K562 (cell line): Measurements from ENCODE around the gene CRACDL. TPM values are rescaled to one million over a fixed set of nuclear protein-coding genes. Genes with fewer than 3 reads are reported as not detected.

ENCODE experiments used
- ATAC-seq: fragments of 200-7000 bp; cut with Tn5 transposase; 3 replicates; pipeline ENCODE4 v1.9.1; 2020; ENCODE audit warnings: moderate library complexity
- BruUV-seq: library from RNA; stranded (reverse); fragments of 400-500 nt; replicated peaks from 2 replicates; lab custom pipeline; 2021; lab: Mats Ljungman, UMichigan
- CTCF ChIA-PET: fragments of 300-600 bp; formaldehyde crosslinking; extraction: SDS; loops from one replicate; lab custom pipeline; 2021; ENCODE audit warnings: low intra/inter-chr PET ratio; lab: Yijun Ruan, JAX
- POLR2A ChIA-PET: fragments of 300-600, 350-650 bp; sonication (Branson Sonifier 250); formaldehyde crosslinking; extraction: SDS; loops from one replicate; lab custom pipeline; 2021; ENCODE audit warnings: antibody characterized with exemption, inconsistent platforms; lab: Yijun Ruan, JAX
- DNase-seq, 4 experiments: peaks; one replicate each; pipeline versions ENCODE4 v3.0.0 to v3.0.0-alpha.2; 2011 to 2018; ENCODE audit warnings: low spot score in 3 of 4, mixed read lengths in 3 of 4; ENCODE audit errors: extremely low read depth in 1 of 4
- FAIRE-seq: peaks from 2 replicates; lab custom pipeline; 2011; peaks lifted over from hg19 to GRCh38; lab: Jason Lieb, UNC
- H2AFZ ChIP-seq: 2 replicates; pipeline ENCODE4 v1.6.0; 2011; ENCODE audit warnings: low read depth, low read length, control low read depth, inconsistent platforms
- H3K27ac ChIP-seq: fragments of 200-600 bp; 3 replicates; pipeline ENCODE4 v1.8.0; 2011; ENCODE audit warnings: low read depth, mild to moderate bottlenecking, control low read depth, inconsistent platforms, low read length, moderate library complexity, mixed read lengths; ENCODE audit errors: extremely low read depth
- H3K27me3 ChIP-seq, 2 experiments: fragments of 300-600 bp in 1 of 2; 2 replicates in 1 of 2; 3 replicates in 1 of 2; pipeline versions ENCODE4 v1.6.0 to v1.8.0; 2011; ENCODE audit warnings: inconsistent platforms in 2 of 2, low read length in 2 of 2, mild to moderate bottlenecking in 1 of 2, mixed read lengths in 1 of 2, moderate library complexity in 1 of 2; ENCODE audit not compliant: control insufficient read depth in 2 of 2, insufficient read depth in 2 of 2
- H3K36me3 ChIP-seq: fragments of 300-600 bp; 3 replicates; pipeline ENCODE4 v1.8.0; 2011; ENCODE audit warnings: mild to moderate bottlenecking, low read length, inconsistent platforms; ENCODE audit not compliant: control insufficient read depth, insufficient read depth
- H3K4me1 ChIP-seq, 2 experiments: fragments of 200-600 bp in 1 of 2; replicated peaks in 1 of 2; 2 replicates in 1 of 2; 3 replicates in 1 of 2; pipeline versions ENCODE4 v1.5.1 to v1.8.0; 2011; ENCODE audit warnings: inconsistent platforms in 2 of 2, low read length in 2 of 2, mild to moderate bottlenecking in 1 of 2, mixed read lengths in 1 of 2, moderate library complexity in 1 of 2; ENCODE audit not compliant: control insufficient read depth in 2 of 2, insufficient read depth in 2 of 2
- H3K4me2 ChIP-seq: 2 replicates; pipeline ENCODE4 v1.6.1; 2011; ENCODE audit warnings: low read length, control low read depth, inconsistent platforms, mixed read lengths; ENCODE audit not compliant: insufficient read depth
- H3K4me3 ChIP-seq: fragments of 200-600 bp; sonication (generic), shearing (Covaris generic); 2 replicates; pipeline ENCODE4 v1.5.1; 2016; ENCODE audit warnings: control low read depth, inconsistent platforms
- H3K79me2 ChIP-seq: fragments of 200-600 bp; 3 replicates; pipeline ENCODE4 v1.8.0; 2011; ENCODE audit warnings: low read length, inconsistent platforms; ENCODE audit not compliant: control insufficient read depth, insufficient read depth
- H3K9ac ChIP-seq, 2 experiments: 2 replicates each; pipeline versions ENCODE4 v1.6.0 to v1.6.1; 2011; ENCODE audit warnings: low read depth in 2 of 2, low read length in 2 of 2, control low read depth in 1 of 2, inconsistent platforms in 1 of 2, mild to moderate bottlenecking in 1 of 2, mixed read lengths in 1 of 2; ENCODE audit not compliant: insufficient read depth in 1 of 2
- H3K9me1 ChIP-seq: one replicate; pipeline ENCODE4 v1.6.0; 2011; ENCODE audit warnings: inconsistent platforms, mild to moderate bottlenecking, low read length, moderate library complexity; ENCODE audit not compliant: control insufficient read depth, insufficient read depth
- H3K9me3 ChIP-seq: replicated peaks from 2 replicates; pipeline ENCODE4 v1.5.1; 2011; ENCODE audit warnings: low read depth, low read length, inconsistent platforms; ENCODE audit not compliant: control insufficient read depth, insufficient read depth
- H4K20me1 ChIP-seq: replicated peaks from 2 replicates; pipeline ENCODE4 v1.6.1; 2011; ENCODE audit warnings: low read length, inconsistent platforms, mixed read lengths; ENCODE audit not compliant: control insufficient read depth, insufficient read depth
- DPF2 ChIP-seq: fragments of 450-650 bp; IDR thresholded peaks from 2 replicates; pipeline ENCODE4 v1.6.1; 2016
- ETV5 ChIP-seq: sonication (generic); formaldehyde crosslinking; IDR thresholded peaks from 2 replicates; pipeline ENCODE4 v1.4.0; 2020; ENCODE audit warnings: low read depth, mild to moderate bottlenecking, missing genetic modification reagents
- MTA2 ChIP-seq: fragments of 450-650 bp; IDR thresholded peaks from 2 replicates; pipeline ENCODE4 v1.6.1; 2016; ENCODE audit warnings: low read depth
- NR2C1 ChIP-seq, 2 experiments: fragments of 450-650 bp; IDR thresholded peaks; 2 replicates each; pipeline ENCODE4 v1.6.1; 2017; ENCODE audit warnings: mild to moderate bottlenecking in 2 of 2, antibody characterized with exemption in 1 of 2, inconsistent platforms in 1 of 2, missing compliant biosample characterization in 1 of 2, missing genetic modification characterization in 1 of 2
- NRF1 ChIP-seq, 2 experiments: fragments of 450-650 bp; IDR thresholded peaks in 1 of 2; conservative IDR thresholded peaks in 1 of 2; 2 replicates each; pipeline ENCODE4 v1.6.1; 2014; ENCODE audit warnings: mild to moderate bottlenecking in 2 of 2
- POLR2G ChIP-seq: fragments of 200-400 bp; formaldehyde crosslinking; IDR thresholded peaks from 2 replicates; pipeline ENCODE4 v1.6.1; 2017; ENCODE audit warnings: low read depth, mild to moderate bottlenecking, antibody characterized with exemption, low read length, moderate library complexity
- TGIF2 ChIP-seq: sonication (generic); formaldehyde crosslinking; IDR thresholded peaks from 2 replicates; pipeline ENCODE4 v1.8.1; 2022; ENCODE audit warnings: mild to moderate bottlenecking, missing genetic modification reagents, moderate library complexity
- ZNF174 ChIP-seq: fragments of 250-450 bp; sonication (Bioruptor Pico); IDR thresholded peaks from 2 replicates; pipeline ENCODE4 v1.4.0; 2020; ENCODE audit warnings: mild to moderate bottlenecking
- WGBS: fragments of 100-300 bp; shearing (Covaris generic); methylation state at CpG from one replicate; pipeline ENCODE4 v1.1.6; 2016; ENCODE audit warnings: low coverage, mixed read lengths; ENCODE audit not compliant: insufficient coverage; ENCODE audit errors: missing lambda C conversion rate; 5-methylcytosine and 5-hydroxymethylcytosine counted together
- in situ Hi-C: fragments of 300-500 bp; cut with MboI; formaldehyde crosslinking; loops from 4 replicates; pipeline ENCODE4 v1.15.0; 2018; ENCODE audit warnings: inconsistent platforms, mixed read lengths
- intact Hi-C: fragments of 100-400 bp; cut with micrococcal nuclease; formaldehyde crosslinking; loops from 2 replicates; pipeline ENCODE4 v1.14.2; 2022
- polyA plus RNA-seq, 8 experiments: library from polyadenylated mRNA; depleted of rRNA in 4 of 8; stranded (reverse) in 5 of 8; unstranded in 3 of 8; fragments of >200 nt; fragmentation: Nextera tagmentation in 2 of 8; fragmentation: Illumina TruSeq in 1 of 8; extraction: Ambion mirVana in 2 of 8; extraction: Trizol in 1 of 8; gene quantifications; 2 replicates each; pipeline versions ENCODE4 v1.2.1 to v1.2.3, GENCODE V29; 2011 to 2014; ENCODE audit warnings: inconsistent platforms in 1 of 8, missing spikeins in 1 of 8
- total RNA-seq, 7 experiments: library from RNA; depleted of rRNA in 6 of 7; stranded (reverse); fragments of >200 nt in 6 of 7; fragmentation: Illumina TruSeq in 2 of 7; extraction: Trizol in 2 of 7; gene quantifications; 2 replicates each; pipeline versions ENCODE4 v1.2.1 to v1.2.3, GENCODE V29; 2011 to 2021; ENCODE audit warnings: low replicate concordance in 1 of 7
- TF ChIP-seq, protein P1 (sequence below): sonication (generic); formaldehyde crosslinking; IDR thresholded peaks from 2 replicates; pipeline ENCODE4 v1.8.0; 2022; ENCODE audit warnings: mild to moderate bottlenecking, missing genetic modification reagents, borderline replicate concordance
- TF ChIP-seq, protein P2 (sequence below): fragments of 250-450 bp; sonication (Bioruptor Pico); IDR thresholded peaks from 2 replicates; pipeline ENCODE4 v1.9.0; 2021; ENCODE audit warnings: mild to moderate bottlenecking, inconsistent platforms
- TF ChIP-seq, protein P3 (sequence below): fragments of 450-650 bp; formaldehyde crosslinking; IDR thresholded peaks from 2 replicates; pipeline ENCODE4 v1.4.0; 2020; ENCODE audit warnings: mild to moderate bottlenecking, mixed read lengths
- TF ChIP-seq, protein P4 (sequence below), 2 experiments: fragments of 450-650 bp; conservative IDR thresholded peaks; 2 replicates each; pipeline ENCODE4 v1.6.1; 2017; ENCODE audit warnings: mild to moderate bottlenecking in 2 of 2, moderate library complexity in 2 of 2

CRACDL gene
- total and polyA plus RNA-seq, 9 of the 15 experiments (the other 6 are each of a cell fraction or from before 2014, with no cell fraction given) = not detected

DNA sequence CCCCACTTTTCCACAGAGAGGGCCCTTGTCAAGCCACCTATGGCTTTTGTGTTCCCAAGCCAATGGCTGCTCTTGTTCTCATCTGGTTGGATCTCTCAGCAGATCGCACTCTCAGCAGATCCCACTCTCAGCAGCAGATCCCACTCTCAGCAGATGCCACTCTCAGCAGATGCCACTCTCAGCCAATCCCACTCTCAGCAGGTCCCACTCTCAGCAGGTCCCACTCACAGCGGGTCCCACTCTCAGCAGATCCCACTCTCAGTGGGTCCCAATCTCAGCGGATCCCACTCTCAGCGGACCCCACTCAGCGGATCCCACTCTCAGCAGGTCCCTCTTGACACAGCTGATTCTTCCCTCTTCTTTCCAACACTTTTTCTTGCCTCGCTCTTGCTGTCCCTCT is 145.8 kb downstream of the CRACDL start:
- H3K27ac ChIP-seq = no peak overlapping the region
- H3K36me3 ChIP-seq = no peaks in the 10 kb centered on the region
- no peaks in the 10 kb centered on the region; a peak in 1 of 5 replicates for H3K4me1 ChIP-seq
- H3K9me1 ChIP-seq = no peaks in the 10 kb centered on the region
- no peaks in the 10 kb centered on the region; a peak in 1 of 5 replicates for H3K27me3 ChIP-seq
- no peaks in the 10 kb centered on the region for H3K79me2 ChIP-seq
- no peak for DNase-seq
- 2% methylated on average over 6 of the region's 6 CpGs for WGBS
- H4K20me1 ChIP-seq = no peaks in the 10 kb centered on the region
- BruUV-seq = no TSS peak
- TF ChIP-seq TGIF2 (CRISPR knock-in tag) (no peak), ZNF174 (CRISPR knock-in tag) (no peak), NR2C1 (IDR thresholded peaks at IDR 0.05) (no peak), NR2C1 (tag; IDR thresholded peaks at IDR 0.05) (no peak), DPF2 (no peak), ETV5 (CRISPR knock-in tag) (no peak), POLR2G (no peak), MTA2 (no peak), NRF1 (conservative IDR thresholded peaks at IDR 0.05 in 1 of 2, IDR thresholded peaks at IDR 0.05 in 1 of 2) (no peak)
- TF ChIP-seq, protein P1, sequence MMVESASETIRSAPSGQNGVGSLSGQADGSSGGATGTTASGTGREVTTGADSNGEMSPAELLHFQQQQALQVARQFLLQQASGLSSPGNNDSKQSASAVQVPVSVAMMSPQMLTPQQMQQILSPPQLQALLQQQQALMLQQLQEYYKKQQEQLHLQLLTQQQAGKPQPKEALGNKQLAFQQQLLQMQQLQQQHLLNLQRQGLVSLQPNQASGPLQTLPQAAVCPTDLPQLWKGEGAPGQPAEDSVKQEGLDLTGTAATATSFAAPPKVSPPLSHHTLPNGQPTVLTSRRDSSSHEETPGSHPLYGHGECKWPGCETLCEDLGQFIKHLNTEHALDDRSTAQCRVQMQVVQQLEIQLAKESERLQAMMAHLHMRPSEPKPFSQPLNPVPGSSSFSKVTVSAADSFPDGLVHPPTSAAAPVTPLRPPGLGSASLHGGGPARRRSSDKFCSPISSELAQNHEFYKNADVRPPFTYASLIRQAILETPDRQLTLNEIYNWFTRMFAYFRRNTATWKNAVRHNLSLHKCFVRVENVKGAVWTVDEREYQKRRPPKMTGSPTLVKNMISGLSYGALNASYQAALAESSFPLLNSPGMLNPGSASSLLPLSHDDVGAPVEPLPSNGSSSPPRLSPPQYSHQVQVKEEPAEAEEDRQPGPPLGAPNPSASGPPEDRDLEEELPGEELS (CRISPR knock-in tag) = no peak
- TF ChIP-seq, protein P2, sequence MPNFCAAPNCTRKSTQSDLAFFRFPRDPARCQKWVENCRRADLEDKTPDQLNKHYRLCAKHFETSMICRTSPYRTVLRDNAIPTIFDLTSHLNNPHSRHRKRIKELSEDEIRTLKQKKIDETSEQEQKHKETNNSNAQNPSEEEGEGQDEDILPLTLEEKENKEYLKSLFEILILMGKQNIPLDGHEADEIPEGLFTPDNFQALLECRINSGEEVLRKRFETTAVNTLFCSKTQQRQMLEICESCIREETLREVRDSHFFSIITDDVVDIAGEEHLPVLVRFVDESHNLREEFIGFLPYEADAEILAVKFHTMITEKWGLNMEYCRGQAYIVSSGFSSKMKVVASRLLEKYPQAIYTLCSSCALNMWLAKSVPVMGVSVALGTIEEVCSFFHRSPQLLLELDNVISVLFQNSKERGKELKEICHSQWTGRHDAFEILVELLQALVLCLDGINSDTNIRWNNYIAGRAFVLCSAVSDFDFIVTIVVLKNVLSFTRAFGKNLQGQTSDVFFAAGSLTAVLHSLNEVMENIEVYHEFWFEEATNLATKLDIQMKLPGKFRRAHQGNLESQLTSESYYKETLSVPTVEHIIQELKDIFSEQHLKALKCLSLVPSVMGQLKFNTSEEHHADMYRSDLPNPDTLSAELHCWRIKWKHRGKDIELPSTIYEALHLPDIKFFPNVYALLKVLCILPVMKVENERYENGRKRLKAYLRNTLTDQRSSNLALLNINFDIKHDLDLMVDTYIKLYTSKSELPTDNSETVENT (CRISPR knock-in tag) = no peak
- TF ChIP-seq, protein P3, sequence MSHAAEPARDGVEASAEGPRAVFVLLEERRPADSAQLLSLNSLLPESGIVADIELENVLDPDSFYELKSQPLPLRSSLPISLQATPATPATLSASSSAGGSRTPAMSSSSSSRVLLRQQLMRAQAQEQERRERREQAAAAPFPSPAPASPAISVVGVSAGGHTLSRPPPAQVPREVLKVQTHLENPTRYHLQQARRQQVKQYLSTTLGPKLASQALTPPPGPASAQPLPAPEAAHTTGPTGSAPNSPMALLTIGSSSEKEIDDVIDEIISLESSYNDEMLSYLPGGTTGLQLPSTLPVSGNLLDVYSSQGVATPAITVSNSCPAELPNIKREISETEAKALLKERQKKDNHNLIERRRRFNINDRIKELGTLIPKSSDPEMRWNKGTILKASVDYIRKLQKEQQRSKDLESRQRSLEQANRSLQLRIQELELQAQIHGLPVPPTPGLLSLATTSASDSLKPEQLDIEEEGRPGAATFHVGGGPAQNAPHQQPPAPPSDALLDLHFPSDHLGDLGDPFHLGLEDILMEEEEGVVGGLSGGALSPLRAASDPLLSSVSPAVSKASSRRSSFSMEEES = no peak
- TF ChIP-seq, protein P4, sequence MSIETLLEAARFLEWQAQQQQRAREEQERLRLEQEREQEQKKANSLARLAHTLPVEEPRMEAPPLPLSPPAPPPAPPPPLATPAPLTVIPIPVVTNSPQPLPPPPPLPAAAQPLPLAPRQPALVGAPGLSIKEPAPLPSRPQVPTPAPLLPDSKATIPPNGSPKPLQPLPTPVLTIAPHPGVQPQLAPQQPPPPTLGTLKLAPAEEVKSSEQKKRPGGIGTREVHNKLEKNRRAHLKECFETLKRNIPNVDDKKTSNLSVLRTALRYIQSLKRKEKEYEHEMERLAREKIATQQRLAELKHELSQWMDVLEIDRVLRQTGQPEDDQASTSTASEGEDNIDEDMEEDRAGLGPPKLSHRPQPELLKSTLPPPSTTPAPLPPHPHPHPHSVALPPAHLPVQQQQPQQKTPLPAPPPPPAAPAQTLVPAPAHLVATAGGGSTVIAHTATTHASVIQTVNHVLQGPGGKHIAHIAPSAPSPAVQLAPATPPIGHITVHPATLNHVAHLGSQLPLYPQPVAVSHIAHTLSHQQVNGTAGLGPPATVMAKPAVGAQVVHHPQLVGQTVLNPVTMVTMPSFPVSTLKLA (conservative IDR thresholded peaks at IDR 0.05) = no peak
- in situ Hi-C loops = no loop called here
- no peak overlapping the region for H3K9ac ChIP-seq
- ChIA-PET CTCF (no interaction called here), POLR2A (interaction anchor here (0.6 to 1.1 kb wide), 2 partner anchors 11 to 12 kb away, joined by 3 read pairs; no protein-coding TSS in a partner anchor)
- no peak for FAIRE-seq
- H2AFZ ChIP-seq = no peak overlapping the region
- no peaks in the 10 kb centered on the region for H3K9me3 ChIP-seq
- intact Hi-C loops = no loop called here
- no peak overlapping the region for H3K4me2 ChIP-seq
- no peak for ATAC-seq
- H3K4me3 ChIP-seq = no peak overlapping the region
